Middle frontal gyrus (tissue), 1 donor: ENCODE data around the gene TET1.
"Not testable (repeated sequence)": the region's sequence is repeated elsewhere in the genome, so short reads cannot be mapped to it uniquely, and the experiment has no call there.

Experiments
- DNase-seq: peaks from one replicate; pipeline ENCODE4 v3.0.0-alpha.2; 2015; ENCODE audit warnings: low spot score; ENCODE audit errors: extremely low spot score

The TET1 gene

DNA sequence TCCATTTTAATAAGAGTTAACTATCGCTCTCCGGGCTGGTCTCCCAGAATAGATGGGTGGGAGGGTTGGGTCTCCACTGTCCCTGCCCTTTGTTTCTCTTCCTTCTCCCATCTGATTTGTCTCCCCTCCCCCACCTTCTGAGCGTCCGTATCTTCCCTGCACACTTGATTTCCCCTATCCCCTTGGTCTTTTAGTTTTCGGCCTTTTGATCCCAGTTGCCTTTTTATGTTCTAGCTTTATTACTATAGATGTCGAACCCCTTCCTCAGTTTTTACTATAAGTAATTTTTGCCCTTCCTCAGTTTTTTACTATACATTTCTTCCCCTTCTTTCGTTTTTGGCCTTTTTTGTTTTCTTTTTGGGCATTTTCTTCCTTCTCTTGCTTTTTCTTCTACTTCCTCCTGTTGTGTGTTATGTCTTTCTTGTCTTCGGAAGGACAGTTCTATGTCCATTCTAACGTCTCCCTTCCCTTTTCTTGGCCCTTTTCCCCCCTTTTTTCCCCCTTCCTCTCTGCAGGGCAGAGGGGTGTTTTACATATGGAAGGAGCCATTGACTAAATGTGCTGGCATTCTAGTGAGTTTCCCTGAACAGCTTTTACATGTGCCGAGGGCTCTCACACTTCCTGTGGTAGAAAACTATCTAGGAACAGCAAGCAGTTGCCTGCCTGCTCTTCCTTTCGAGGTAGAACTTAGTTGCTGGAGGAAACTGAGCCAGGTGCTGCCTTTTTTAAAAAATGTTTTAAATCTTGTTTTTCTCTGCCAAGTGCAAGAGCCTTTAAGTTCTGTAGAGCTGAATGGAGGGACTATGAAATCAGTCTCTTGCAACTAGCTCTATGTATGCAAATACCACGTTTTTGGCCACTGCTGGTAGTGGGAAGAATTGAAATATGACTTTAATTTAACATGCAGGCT lies 2.8 kb downstream of the TET1 start:
- DNase-seq: no peak

DNA sequence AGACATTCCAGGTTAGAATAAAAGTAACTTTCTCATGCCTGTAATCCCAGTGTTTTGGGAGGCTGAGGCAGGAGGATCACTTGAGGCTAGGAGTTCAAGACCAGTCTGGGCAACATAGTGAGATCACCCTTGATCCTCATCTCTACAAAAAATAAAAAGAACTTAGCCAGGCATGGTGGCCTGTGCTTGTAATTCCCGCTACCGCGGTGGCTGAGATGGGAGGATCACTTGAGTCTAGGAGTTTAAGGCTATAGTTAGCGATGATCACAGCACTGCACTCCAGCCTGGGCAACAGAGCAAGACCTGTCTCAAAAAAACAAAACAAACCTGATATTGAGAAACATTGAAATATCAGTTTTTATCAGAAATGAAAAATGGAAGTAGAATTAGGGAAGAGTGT lies 4.6 kb downstream of the TET1 start:
- no peak for DNase-seq

DNA sequence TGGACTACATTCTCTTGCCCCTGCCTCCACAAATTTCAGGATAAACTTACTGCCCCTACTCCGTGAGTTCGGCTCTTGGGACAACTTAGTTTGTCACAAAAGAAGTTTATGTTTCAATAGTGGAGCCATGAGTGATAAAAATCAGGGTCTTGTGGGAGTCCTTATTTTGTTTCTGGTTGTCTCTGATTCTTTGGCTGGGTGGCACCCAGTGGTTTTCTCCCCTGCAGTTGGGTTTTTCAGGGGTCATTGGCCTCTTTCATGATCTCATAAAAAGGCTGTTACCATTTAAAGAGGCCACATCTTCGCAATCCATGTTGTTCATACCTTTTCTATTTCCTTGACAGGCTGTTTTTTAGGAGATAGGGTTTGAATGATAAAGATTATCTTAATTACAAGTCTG lies 5.5 kb downstream of the TET1 start:
- DNase-seq: no peak

DNA sequence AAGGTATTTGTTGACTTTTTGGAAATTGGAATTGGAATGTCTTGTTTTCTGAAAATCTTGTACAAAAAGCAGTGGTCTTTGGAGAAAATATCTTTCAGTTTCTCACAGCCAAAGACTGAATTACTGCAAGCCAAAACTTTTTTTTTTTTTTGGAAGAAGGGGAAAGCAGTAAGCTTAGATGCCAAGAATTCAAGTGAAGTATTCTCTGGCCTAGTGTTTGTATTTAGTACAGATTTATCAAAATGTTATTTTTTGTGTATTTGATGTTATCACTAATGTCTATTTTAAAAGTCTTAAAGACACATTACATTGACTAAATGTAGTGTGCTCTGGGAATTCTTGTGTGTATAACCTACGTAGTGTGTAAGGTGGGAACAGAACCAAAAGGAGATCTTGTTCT lies 6.2 kb downstream of the TET1 start:
- no peak for DNase-seq

DNA sequence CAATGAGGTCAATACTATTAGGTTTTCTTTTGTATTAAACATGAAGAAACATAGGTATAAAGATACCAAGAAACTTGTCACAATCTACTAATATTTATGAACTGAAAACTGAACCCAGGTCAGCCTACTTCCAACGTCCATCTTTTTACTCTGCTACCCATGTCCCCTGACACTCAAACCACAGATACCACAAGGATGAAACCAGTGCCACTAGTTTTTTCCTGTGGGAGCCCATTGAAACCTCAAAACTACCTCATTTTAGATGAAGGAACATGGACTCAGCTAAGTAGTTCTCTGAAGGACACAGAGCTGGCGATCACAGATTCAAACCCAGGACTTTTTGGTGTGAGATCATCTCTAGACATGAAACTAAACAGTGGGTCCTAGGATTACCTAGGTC lies 6.8 kb downstream of the TET1 start:
- no peak for DNase-seq

DNA sequence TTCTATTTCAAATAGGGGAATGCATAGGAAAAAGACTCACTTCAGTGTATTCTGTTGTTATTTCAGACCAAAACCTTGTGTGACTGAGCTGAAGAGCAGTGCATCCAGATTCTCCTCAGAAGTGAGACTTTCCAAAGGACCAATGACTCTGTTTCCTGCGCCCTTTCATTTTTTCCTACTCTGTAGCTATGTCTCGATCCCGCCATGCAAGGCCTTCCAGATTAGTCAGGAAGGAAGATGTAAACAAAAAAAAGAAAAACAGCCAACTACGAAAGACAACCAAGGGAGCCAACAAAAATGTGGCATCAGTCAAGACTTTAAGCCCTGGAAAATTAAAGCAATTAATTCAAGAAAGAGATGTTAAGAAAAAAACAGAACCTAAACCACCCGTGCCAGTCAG lies 12.0 kb downstream of the TET1 start:
- no peak for DNase-seq

DNA sequence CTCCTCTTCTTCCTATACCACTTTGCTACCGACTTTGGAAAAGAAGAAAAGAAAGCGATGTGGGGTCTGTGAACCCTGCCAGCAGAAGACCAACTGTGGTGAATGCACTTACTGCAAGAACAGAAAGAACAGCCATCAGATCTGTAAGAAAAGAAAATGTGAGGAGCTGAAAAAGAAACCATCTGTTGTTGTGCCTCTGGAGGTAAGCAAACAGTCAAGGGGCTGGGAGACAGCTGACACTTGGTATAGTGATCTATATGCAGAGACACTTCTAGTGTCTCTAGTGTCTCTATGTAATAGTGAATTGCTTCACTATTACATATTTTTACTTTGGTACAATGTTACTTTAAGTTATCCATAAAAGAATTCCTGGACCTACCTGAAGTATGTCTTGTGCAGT lies 13.9 kb downstream of the TET1 start:
- no peak for DNase-seq

DNA sequence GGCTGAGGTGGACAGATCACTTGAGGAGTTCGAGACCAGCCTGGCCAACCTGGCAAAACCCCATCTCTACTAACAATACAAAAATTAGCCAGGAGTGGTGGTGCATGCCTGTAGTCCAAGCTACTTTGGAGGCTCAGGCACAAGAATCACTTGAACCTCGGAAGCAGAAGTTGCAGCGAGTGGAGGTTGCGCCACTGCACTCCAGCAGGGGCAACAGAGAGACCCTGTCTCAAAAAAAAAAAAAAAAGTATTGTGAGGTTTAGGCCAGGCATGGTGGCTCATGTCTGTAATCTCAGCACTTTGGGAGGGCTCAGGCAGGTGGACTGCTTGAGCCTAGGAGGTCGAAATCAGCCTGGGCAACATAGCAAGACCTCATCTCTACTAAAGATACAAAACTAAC lies 16.0 kb downstream of the TET1 start:
- no peak for DNase-seq

DNA sequence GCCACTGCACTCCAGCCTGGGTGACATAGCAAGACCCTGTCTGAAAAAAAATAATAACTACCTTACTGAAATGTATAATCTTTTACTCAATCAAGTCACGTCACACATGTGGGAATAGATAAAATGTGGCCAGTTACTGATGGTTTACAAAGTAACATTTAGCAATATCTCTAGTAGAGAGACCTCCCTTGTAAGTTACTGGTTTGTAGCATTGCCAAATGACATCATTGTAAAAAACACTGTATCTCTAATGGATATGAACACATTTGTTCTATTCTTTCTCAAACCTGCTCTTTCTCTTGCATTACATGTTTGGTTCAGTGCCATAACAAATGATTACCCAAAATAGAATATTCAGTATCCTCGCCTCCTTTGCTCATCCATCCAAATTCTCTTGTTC lies 18.8 kb downstream of the TET1 start:
- DNase-seq: no peak

DNA sequence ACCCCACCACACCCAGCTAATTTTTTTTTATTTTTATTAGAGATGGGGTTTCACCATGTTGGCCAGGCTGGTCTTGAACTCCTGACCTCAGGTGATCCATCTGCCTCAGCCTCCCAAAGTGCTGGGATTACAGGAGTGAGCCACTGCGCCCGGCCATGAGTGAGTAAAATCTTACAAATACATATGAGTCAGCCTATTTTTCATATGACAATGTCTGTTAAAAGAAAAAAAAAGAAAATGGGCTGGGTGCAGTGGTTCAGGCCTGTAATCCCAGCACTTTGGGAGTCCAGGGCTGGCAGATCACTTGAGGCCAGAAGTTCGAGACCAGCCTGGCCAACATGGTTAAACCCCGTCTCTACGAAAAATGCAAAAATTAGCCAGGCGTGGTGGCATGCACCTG lies 24.1 kb downstream of the TET1 start:
- not testable (repeated sequence) for DNase-seq

DNA sequence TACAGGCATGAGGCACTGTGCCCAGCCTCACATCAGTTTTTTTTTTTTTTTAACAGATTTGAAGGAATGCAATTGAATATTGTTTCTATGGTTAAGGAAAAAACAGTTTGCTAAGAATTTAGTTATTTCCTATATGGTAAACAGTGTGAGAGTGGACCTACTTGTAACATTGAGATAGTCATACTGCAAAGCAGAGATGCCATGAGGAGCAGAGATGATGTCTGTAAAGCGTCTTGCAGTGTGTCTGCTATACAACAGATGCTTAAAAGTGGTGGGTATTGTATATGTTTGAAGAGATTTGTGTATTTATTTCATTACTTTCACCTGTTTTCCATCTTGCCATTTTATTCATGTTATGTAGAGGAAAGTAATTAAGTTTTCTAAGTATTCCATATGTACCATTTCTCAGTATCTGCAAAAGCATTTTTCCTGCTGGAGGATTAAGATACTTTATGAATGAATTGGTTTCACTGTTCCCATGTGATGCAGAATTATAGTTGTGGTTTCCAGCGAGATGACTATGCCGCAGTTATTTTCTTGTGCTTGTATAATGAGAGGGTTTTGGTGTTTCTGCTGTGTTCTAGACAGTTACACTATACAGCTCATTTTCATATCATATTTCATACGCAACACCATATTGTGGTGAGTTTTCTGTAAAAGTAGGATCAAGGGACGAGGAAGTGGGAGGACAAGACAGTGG lies 26.6 kb downstream of the TET1 start:
- DNase-seq: no peak

DNA sequence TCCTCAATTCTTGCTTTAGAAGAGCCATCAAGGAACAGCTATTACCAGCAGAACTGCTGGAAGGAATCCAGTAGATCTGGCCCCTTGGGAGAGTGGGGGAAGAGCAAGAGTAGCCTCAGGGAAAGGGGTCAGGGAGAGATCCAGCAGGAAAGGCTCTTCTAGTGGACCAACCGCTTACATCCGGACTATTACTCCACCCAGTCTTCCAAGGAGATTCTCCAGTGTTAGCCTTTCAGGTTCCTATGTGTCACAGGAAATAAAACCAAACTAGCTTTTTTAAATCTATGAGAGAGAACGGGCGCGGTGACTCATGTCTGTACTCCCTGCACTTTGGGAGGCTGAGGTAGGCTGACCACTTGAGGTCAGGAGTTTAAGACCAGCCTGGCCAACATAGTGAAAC lies 34.3 kb downstream of the TET1 start:
- DNase-seq: no peak

DNA sequence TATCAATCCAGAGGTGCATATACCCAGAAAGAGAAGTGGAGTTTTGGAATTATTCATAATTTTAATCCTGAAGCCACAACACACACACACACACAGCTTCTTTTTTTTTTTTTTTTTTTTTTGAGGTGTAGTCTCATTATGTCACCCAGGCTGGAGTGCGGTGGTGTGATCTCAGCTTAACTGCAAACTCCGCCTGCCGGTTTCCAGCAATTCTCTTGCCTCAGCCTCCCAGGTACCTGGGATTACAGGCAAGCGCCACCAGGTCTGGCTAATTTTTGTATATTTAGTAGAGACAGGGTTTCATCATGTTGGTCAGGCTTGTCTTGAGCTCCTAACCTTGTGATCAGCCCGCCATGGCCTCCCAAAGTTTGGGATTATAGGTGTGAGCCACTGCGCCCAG lies 35.4 kb downstream of the TET1 start:
- no peak for DNase-seq

DNA sequence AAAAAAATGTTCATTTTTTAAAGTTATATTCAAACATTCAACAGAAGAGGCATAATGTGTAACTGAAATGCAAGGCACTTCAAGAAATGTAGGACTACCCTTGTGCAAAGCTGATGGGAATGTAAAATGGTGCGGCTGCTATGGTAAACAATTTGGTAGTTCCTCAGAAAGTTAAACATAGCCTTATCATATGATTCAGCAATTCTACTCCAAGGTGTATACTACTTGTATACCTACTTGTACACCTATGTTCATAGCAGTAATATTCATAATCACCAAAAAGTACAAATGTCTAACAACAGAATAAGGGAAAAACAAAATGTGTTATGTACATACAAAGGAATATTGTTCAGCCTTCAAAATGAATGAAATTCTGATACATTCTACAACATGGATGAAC lies 37.3 kb downstream of the TET1 start:
- no peak for DNase-seq

DNA sequence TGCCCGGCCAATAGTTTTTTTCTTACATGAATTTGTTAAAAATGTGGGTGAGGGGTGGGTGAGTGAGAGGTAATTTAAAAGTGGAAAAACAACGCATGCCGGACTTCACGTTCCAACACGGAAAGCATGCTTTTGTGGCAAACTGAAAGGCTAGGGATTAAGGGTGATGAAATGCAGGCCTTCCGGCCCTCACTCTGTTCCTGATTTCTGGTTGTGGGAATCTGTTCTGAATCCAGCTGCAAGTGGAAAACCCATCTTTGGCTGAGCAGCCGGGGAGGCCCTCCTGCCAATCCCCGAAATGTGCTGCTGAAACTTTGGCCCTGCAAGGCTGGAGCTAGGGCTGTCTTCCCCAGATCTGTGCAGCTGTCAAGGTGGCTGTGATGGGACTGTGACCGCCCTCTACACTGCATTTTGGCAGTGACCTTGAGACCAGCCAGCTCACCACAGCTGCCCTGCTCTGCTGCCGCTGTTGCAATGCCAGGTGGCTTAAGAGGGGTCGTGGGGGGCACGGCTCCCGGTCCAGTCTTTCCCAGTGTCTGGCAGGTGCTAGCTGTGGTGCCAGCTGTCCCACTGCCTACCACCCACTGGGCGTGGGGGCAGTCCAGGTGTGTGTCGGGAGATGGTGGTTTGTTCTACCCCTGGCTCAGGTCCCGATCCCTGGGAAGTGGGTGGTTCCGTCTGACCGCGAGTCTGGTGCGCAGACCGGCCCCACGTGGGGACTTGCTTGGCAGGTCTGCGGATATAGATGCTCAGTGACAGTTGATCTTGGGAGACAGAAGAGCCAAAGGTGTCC lies 39.0 kb downstream of the TET1 start:
- no peak for DNase-seq

DNA sequence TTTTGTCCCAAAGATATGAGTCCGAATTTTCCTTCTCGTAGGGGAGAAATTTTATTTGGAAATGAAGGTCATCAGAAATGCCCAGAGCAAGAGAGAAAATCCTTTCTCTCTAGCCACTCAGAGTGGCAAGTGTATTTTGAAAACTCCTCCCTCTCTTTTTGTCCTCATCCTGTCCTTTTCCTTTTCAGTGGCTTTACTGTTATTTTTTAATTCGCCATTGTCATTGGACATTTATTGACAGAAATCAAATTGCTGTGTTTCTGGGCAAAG lies 39.6 kb downstream of the TET1 start:
- no peak for DNase-seq

DNA sequence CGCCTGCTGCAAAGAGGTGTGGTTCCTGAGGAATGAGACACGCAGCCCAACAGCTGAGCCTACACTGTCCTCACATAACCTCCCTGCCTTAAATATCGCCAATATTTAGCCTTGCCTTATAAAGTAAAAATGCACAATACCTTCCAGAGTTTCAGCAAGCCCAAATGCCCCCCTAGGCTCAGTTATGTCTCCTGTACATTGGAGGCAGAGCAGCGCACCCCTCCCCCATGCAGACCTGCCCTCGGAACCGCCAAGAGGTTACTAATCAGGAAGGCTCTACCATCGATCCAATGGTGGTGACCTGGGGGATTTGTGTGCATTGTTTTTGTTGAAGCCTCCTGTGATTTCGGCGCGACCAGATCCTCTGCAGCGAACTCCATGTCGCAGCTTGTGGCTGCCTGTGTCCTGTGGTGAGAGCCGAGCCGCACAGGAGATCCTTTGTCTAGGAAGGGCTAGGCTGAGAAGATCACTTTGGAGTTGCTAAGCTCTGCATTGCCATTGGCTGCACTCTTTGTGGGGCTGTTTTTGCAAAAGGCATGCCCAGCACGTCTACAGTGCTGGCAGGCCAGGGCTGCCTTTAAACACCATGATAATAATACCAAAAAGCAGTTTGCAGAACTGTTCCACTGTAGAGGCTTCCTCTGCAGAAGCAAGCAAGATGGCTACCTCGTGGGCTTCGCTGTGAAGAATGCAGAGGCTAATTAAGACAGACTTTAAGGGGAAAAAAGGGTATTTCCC lies 40.1 kb downstream of the TET1 start:
- DNase-seq: peak; percentile 83

DNA sequence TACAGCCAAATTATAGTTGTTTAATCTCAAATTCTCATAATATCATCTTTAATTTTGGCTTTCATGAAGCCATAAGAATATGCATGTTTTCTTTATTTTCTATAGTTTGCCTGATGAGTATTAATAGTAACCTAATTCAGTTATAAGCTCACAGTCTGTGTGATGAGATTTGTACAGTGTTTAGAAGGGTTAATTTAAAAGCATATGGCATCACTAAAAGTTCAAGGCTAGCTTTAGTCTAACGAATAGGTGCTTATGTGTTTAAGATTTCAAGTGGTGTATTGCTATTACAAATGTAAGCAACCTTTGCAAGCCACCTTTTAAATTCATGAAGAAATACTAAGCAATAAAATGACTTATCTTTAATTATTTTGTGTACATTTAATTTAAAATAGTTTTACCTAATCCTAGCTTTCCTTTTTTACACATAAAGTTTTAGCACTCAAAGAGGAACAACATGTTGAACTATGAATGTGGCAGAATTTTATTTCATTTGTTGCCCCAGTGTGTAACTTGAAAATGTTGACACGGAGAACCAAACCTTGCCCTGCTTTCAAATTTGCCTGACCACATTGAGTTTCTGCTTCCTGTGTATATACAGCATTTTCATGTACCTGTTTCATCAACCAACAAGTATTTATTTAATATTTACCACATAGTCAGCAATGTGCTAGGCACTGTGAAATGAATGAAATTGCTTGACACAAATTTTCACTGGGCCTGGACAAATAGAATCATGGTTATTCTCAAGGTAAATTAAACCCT lies 41.5 kb downstream of the TET1 start:
- no peak for DNase-seq

DNA sequence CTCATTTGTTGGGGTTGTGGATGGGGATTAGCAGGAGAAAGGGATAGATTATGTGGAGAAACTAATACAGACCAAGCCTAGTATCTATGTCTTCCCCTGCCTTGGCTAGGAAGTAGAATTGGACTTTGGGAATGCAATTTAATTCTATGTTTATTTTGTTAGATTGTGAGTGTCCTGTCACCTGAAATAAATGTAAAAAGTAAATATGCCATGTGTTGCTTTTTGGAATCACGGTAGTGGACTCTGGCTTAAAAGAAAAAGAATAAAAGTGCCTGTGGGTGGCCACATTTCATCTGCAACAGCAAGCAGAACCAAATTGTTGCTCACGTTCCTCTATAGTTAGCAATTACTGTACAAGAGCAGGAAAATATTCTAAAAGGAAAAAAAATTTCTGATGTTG lies 42.3 kb downstream of the TET1 start:
- no peak for DNase-seq

DNA sequence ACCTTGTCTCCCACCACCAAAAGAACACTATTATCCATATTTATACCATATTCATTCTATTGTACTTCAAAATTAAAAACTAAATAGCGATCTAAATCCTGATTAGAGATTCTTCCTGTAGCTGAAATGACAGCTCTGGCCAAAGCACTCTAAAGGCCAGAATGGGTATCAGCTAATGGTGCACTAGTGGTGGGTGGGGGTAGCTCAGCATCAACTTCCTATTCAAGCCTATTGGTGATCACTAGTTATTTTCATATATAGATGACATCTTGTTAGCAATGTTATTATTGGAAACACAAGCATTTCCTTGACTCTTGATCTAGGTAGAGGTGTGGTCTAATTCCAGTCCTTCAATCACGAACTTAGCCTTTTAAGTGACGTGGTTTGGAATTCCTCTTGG lies 43.6 kb downstream of the TET1 start:
- DNase-seq: no peak

DNA sequence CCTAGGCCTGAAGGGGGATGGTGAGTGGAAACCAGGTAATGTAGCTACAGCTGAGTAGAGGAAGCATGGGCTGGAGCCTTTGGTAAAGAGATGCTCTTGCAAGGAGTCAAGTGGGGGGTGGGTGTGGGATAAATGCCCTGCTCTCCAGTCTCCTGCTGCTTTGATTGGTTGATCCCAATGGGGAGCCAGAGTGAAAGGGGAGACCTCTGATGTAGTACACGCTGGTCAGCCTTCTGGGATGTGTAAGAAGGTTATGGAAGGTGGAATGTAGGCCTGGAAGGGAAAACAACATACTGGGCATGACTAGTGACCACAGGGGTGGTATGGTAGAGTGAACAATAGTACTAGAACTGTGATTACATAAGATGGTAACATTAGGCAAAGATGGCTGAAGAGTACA lies 44.3 kb downstream of the TET1 start:
- DNase-seq: no peak
